H1 (cell line): Measurements from ENCODE around the gene OR10R2. TPM values are rescaled to one million over a fixed set of nuclear protein-coding genes. Genes with fewer than 3 reads are reported as not detected.

Experiments used
- ASH2L ChIP-seq: fragments of 200-600, 300-600 bp; sonication (generic); IDR thresholded peaks from one replicate; pipeline ENCODE4 v1.7.1; 2017; ENCODE audit warnings: low read length
- RAD21 ChIP-seq, 2 experiments: IDR thresholded peaks in 1 of 2; conservative IDR thresholded peaks in 1 of 2; 2 replicates each; pipeline ENCODE4 v1.6.1; 2011; ENCODE audit warnings: low read depth in 2 of 2, low read length in 2 of 2, improper control_type of control experiment in 1 of 2, inconsistent platforms in 1 of 2, mild to moderate bottlenecking in 1 of 2, moderate library complexity in 1 of 2
- RBBP5 ChIP-seq: IDR thresholded peaks from 2 replicates; pipeline ENCODE4 v1.7.1; 2012; ENCODE audit warnings: low read depth, mild to moderate bottlenecking, inconsistent platforms, low read length, moderate library complexity, borderline replicate concordance
- TAF1 ChIP-seq: IDR thresholded peaks from 2 replicates; pipeline ENCODE4 v1.6.1; 2011; ENCODE audit warnings: mild to moderate bottlenecking, low read depth, low read length
- polyA plus RNA-seq, 7 experiments: library from polyadenylated mRNA; depleted of rRNA in 3 of 7; stranded (reverse) in 5 of 7; unstranded in 2 of 7; fragments of >200 nt in 5 of 7; fragments of 200-250 nt in 2 of 7; gene quantifications; 1 replicate in 5 of 7; 2 replicates in 1 of 7; 4 replicates in 1 of 7; pipeline versions ENCODE4 v1.2.1 to v1.2.3, GENCODE V29; 2011 to 2013; ENCODE audit warnings: missing spikeins in 2 of 7, mixed read lengths in 2 of 7
- total RNA-seq: library from RNA; stranded (reverse); fragmentation: NEBNext Ultra II Directional; extraction: Animal tissue kit (Norgen Biotek cat#: 25700); gene quantifications from 2 replicates; pipeline ENCODE4 v1.2.1, GENCODE V29; 2021

The OR10R2 gene
- total and polyA plus RNA-seq, 2 of the 8 experiments (the other 6 are each of a cell fraction or from before 2014, with no cell fraction given), result not detected

GRCh38 chr1:158507511-158507910 is 35.5 kb downstream of the OR10R2 start (continued):
- TF ChIP-seq RBBP5, result no peak
- no peak for TF ChIP-seq ASH2L
- no peak for TF ChIP-seq TAF1
- no peak for TF ChIP-seq RAD21 (IDR thresholded peaks at IDR 0.05 in 1 of 2, conservative IDR thresholded peaks at IDR 0.05 in 1 of 2; ENCODE audit: low read depth in 2 of 2, low read length in 2 of 2)
